Psoas muscle (tissue), 8 donors: ENCODE measurements around the gene SERINC4. TPM values are rescaled to one million over a fixed set of nuclear protein-coding genes. Genes with fewer than 3 reads are reported as not detected.

ENCODE experiments used
- ATAC-seq, 4 donors: fragments of 200-7000 bp; cut with Tn5 transposase; one replicate each; pipeline ENCODE4 v1.9.1; 2020; ENCODE audit warnings: moderate library complexity in 3 of 4, mild to moderate bottlenecking in 2 of 4
- DNase-seq, 2 donors: peaks; one replicate each; pipeline ENCODE4 v3.0.0-alpha.2; 2020
- H3K27ac ChIP-seq: fragments of 200-600 bp; one replicate; pipeline ENCODE4 v1.8.0; 2022
- H3K27me3 ChIP-seq, 3 donors: fragments of 200-600 bp in 1 of 3; one replicate each; pipeline versions ENCODE4 v1.6.1 to v1.8.0; 2013 to 2022; ENCODE audit warnings: low read length in 2 of 3, mild to moderate bottlenecking in 2 of 3, moderate library complexity in 1 of 3; ENCODE audit not compliant: insufficient read depth in 3 of 3
- H3K36me3 ChIP-seq, 2 donors: fragments of 200-600 bp in 1 of 2; one replicate each; pipeline versions ENCODE4 v1.6.1 to v1.8.0; 2013 to 2022; ENCODE audit warnings: low read depth in 1 of 2, mild to moderate bottlenecking in 1 of 2, moderate library complexity in 1 of 2; ENCODE audit not compliant: insufficient read depth in 1 of 2
- H3K4me1 ChIP-seq: fragments of 200-600 bp; one replicate; pipeline ENCODE4 v1.8.0; 2022
- H3K4me3 ChIP-seq: fragments of 200-600 bp; one replicate; pipeline ENCODE4 v1.8.0; 2022; ENCODE audit warnings: mild to moderate bottlenecking
- H3K9me3 ChIP-seq: fragments of 200-600 bp; one replicate; pipeline ENCODE4 v1.8.0; 2022
- WGBS, 3 donors: extraction: QIAGEN DNeasy Blood & Tissue Kit; methylation state at CpG; one replicate each; pipeline versions ENCODE4 v1.1.6 to v1.1.7; 2013; 5-methylcytosine and 5-hydroxymethylcytosine counted together
- intact Hi-C, 2 donors: fragments of 100-400 bp; cut with DNase I; formaldehyde crosslinking; loops; one replicate each; pipeline versions ENCODE4 v1.11.0 to v1.14.2; 2022
- polyA plus RNA-seq, 3 donors: library from polyadenylated mRNA; stranded (reverse); fragments of 200-250 nt; gene quantifications; one replicate each; pipeline ENCODE4 v1.2.3, GENCODE V29; 2013
- total RNA-seq, 4 donors: library from RNA; stranded (reverse); fragmentation: NEBNext Ultra II Directional in 2 of 4; extraction: Animal tissue kit (Norgen Biotek cat#: 25700) in 2 of 4; gene quantifications; one replicate each; pipeline versions ENCODE4 v1.2.1 to v1.2.4, GENCODE V29; 2021 to 2023
- TF ChIP-seq, protein P1 (sequence below): fragments of 200-600 bp; IDR thresholded peaks from one replicate; pipeline ENCODE4 v1.8.0; 2022; ENCODE audit warnings: antibody characterized with exemption
- donor health status: healthy with polysubstance abuse.
- donor health status: DM: no; HTN: no; CAD: no; lungs with moderate emphysema.
- donor health status: Bipolar disorder and iron deficiency.
- donor health status: healthy.
- donor health status: DM: yes; HTN: yes; CAD: no.
- donor health status: DM: no; HTN: no; CAD: no.
- donor health status: DM: no; HTN: no; CAD: no.
- donor health status: DM: yes; HTN: yes; CAD: no.

The SERINC4 gene
- total and polyA plus RNA-seq, 7 donors = 0.15 to 0.93 (median 0.23) TPM

DNA sequence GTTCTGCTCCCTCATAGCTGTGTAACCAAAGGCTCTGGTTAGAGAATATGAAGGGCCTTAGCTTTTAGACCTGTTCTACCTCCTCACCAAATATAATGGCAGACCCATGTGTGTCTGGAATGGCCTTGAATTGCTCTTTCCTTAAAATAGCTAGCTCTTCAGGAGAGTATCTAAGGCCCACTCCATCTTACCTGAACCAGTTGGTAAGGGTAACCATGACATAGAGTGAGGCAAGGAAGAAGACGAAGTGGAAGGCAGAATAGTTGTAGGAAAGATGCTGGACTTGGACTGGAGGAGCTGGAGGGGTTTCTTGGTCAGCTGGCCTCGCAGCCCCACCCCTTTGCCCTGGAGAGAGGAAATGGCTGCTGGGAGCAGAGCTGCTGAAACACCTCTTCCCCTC, 4.8 kb downstream of the SERINC4 start:
- no peak overlapping the region for H3K4me3 ChIP-seq
- peaks cover 3 to 62% of the 10 kb centered on the region in 2 donors for H3K36me3 ChIP-seq
- TF ChIP-seq, protein P1, sequence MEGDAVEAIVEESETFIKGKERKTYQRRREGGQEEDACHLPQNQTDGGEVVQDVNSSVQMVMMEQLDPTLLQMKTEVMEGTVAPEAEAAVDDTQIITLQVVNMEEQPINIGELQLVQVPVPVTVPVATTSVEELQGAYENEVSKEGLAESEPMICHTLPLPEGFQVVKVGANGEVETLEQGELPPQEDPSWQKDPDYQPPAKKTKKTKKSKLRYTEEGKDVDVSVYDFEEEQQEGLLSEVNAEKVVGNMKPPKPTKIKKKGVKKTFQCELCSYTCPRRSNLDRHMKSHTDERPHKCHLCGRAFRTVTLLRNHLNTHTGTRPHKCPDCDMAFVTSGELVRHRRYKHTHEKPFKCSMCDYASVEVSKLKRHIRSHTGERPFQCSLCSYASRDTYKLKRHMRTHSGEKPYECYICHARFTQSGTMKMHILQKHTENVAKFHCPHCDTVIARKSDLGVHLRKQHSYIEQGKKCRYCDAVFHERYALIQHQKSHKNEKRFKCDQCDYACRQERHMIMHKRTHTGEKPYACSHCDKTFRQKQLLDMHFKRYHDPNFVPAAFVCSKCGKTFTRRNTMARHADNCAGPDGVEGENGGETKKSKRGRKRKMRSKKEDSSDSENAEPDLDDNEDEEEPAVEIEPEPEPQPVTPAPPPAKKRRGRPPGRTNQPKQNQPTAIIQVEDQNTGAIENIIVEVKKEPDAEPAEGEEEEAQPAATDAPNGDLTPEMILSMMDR = no peak
- DNase-seq (no peak), ATAC-seq (no peak)
- H3K4me1 ChIP-seq = peaks cover 51% of the 10 kb centered on the region
- intact Hi-C loops = no loop called here
- H3K27ac ChIP-seq = peak overlapping the region; percentile 99
- H3K9me3 ChIP-seq = no peaks in the 10 kb centered on the region
- H3K27me3 ChIP-seq = no peaks in the 10 kb centered on the region
- WGBS, 3 donors = 87 to 92% (median 89%) methylated on average over 2 of the region's 2 CpGs

DNA sequence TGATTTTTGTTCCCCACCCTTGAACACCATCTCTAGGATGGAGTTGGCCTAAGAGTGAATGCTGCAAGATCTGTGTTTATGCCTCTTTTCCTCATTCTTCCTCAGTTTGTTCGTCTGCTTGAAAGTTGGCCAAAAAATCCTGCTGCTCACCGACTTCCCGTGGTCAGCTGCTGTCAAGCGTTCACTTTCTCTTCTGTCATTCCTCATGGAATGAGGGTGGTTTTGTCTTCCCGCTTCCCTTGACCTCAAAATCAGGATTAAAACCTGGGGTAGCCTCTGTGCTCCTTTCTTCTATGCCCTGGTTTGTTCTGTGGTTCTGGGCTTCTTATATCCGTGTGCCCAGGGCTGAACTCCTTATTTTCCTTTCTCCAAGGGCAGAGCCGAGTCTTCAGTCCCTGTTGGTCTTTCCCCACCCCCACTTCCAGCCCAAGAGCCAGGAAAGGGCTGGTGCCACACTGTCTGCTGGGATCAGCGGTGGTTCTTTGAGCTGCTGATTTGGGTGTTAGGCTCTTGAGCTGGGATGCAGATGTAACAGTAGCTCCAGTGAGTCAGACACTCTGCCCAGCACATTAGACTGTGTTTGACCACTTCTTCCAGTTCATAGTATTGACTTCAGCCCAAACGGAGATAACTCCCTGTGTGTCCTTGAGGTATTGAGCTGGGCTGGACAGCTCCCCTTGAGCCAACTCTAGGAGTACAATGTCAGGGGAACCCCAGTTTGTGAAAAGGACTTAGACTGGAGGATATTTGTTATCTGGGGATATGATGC, 5.6 kb downstream of the SERINC4 start:
- Histone ChIP-seq H3K4me1 (peaks cover 44% of the 10 kb centered on the region), H3K27me3 (no peaks in the 10 kb centered on the region), H3K27ac (peak overlapping the region; percentile 99), H3K4me3 (peak overlapping the region; percentile 90), H3K9me3 (no peaks in the 10 kb centered on the region), H3K36me3 (peaks cover 3 to 55% of the 10 kb centered on the region in 2 donors)
- TF ChIP-seq, protein P1 = no peak
- intact Hi-C loops = no loop called here
- DNase-seq (peak in 1 of 2 donors; percentile 53), ATAC-seq (peak; percentile 8 to 43 (median 22))
- 54 to 61% (median 57%) methylated on average over 9 of the region's 9 CpGs for WGBS, 3 donors

DNA sequence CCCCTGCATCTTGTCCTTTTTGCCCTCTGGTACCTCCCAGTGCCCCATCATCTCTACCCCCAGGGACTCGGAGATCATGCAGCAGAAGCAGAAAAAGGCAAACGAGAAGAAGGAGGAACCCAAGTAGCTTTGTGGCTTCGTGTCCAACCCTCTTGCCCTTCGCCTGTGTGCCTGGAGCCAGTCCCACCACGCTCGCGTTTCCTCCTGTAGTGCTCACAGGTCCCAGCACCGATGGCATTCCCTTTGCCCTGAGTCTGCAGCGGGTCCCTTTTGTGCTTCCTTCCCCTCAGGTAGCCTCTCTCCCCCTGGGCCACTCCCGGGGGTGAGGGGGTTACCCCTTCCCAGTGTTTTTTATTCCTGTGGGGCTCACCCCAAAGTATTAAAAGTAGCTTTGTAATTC, 6.4 kb downstream of the SERINC4 start:
- H3K36me3 ChIP-seq = peaks cover 3 to 47% of the 10 kb centered on the region in 2 donors
- ATAC-seq = no peak
- TF ChIP-seq, protein P1 = no peak
- no peaks in the 10 kb centered on the region for H3K9me3 ChIP-seq
- intact Hi-C loops = no loop called here
- DNase-seq = peak in 1 of 2 donors; percentile 22
- peak overlapping the region; percentile 99 for H3K27ac ChIP-seq
- WGBS, 3 donors = 51 to 69% (median 62%) methylated on average over 10 of the region's 10 CpGs
- no peaks in the 10 kb centered on the region for H3K27me3 ChIP-seq
- peaks cover 44% of the 10 kb centered on the region for H3K4me1 ChIP-seq
- H3K4me3 ChIP-seq = peak overlapping the region; percentile 90

DNA sequence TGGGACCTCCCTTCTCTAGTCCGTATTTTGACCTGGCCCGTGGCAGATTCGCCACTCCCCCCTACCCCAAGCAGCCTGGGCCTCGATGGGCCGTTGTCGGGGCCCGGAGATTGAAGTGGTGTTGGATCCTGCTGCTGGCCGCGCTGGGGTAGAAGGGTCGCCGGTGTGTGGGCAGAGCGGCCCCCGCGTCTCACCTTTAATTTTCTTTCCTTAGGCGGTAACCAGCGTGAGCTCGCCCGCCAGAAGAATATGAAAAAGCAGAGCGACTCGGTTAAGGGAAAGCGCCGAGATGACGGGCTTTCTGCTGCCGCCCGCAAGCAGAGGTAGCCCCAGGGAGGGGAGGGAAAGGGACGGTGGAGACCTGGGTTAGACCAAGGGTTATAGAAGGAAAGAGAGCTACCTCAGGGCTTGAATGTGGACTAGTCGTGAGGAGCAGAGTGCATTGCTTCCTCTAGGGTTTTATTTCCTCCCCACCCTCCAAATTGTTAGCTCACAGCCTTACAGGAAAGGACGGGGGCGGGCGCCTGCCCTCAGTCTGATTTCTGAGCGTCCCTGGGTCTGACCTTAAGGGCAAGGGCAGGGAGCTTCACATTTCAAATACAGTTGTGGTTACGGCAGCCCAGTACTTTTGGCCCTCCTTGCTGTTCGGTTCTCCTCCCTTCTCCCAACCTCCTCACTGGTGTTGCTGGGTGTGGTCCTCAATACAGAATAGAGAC, 7.1 kb downstream of the SERINC4 start:
- intact Hi-C loops = no loop called here

More for the DNA sequence above, 7.1 kb downstream of the SERINC4 start:
- Histone ChIP-seq H3K27me3 (no peaks in the 10 kb centered on the region), H3K4me3 (peak overlapping the region; percentile 90), H3K27ac (peak overlapping the region; percentile 99), H3K4me1 (peaks cover 43% of the 10 kb centered on the region), H3K36me3 (peaks cover 3 to 46% of the 10 kb centered on the region in 2 donors), H3K9me3 (no peaks in the 10 kb centered on the region)
- TF ChIP-seq, protein P1 = peak; percentile 20
- peak; percentile 15 to 39 (median 32) for ATAC-seq
- 0 to 1% (median 0%) methylated on average over 33 of the region's 33 CpGs for WGBS, 3 donors
- DNase-seq = peak; percentile 54 to 62
